Erythroblast (primary cell): Measurements from ENCODE around the gene ROMO1.
"Not testable (repeated sequence)": the region's sequence is repeated elsewhere in the genome, so short reads cannot be mapped to it uniquely, and the experiment has no call there.

Experiments
- GATA1 ChIP-seq: IDR thresholded peaks from 2 replicates; pipeline ENCODE4 v1.6.1; 2011; ENCODE audit warnings: low read depth, mild to moderate bottlenecking, control low read depth, low read length, moderate library complexity
- POLR2A ChIP-seq: IDR thresholded peaks from 2 replicates; pipeline ENCODE4 v1.6.1; 2011; ENCODE audit warnings: mild to moderate bottlenecking, low read length

- not testable (repeated sequence) for TF ChIP-seq POLR2A, GATA1
Measured at GRCh38 chr20:35706591-35707529, 7.7 kb downstream of the ROMO1 start.
